Trophoblast cell (in vitro differentiated cells and primary cell): ENCODE data around the gene TCIRG1.
A peak's percentile ranks its signal among the peaks of the same experiment; 100 is the strongest.

ENCODE experiments used
- DNase-seq, 2 donors: peaks; one replicate each; pipeline ENCODE4 v3.0.0-alpha.2; 2016
- H2AFZ ChIP-seq: 2 replicates; pipeline ENCODE4 v1.6.1; 2013; ENCODE audit warnings: low read length, moderate library complexity, mild to moderate bottlenecking; ENCODE audit not compliant: insufficient read depth, poor library complexity
- H2AK5ac ChIP-seq: 2 replicates; pipeline ENCODE4 v1.6.1; 2013; ENCODE audit warnings: mild to moderate bottlenecking, low read length
- H2BK120ac ChIP-seq: 2 replicates; pipeline ENCODE4 v1.6.1; 2013; ENCODE audit warnings: low read length, mild to moderate bottlenecking, moderate library complexity; ENCODE audit not compliant: insufficient read depth, poor library complexity
- H2BK12ac ChIP-seq: 2 replicates; pipeline ENCODE4 v1.6.1; 2013; ENCODE audit warnings: mild to moderate bottlenecking, low read length, moderate library complexity
- H2BK5ac ChIP-seq: 2 replicates; pipeline ENCODE4 v1.6.1; 2013; ENCODE audit warnings: low read length, low read depth, moderate library complexity, mild to moderate bottlenecking; ENCODE audit not compliant: poor library complexity
- H3K14ac ChIP-seq: 2 replicates; pipeline ENCODE4 v1.6.1; 2013; ENCODE audit warnings: mild to moderate bottlenecking, low read length
- H3K18ac ChIP-seq: 2 replicates; pipeline ENCODE4 v1.6.1; 2013; ENCODE audit warnings: mild to moderate bottlenecking, low read length
- H3K23ac ChIP-seq: 2 replicates; pipeline ENCODE4 v1.6.1; 2013; ENCODE audit warnings: low read length
- H3K27ac ChIP-seq: 2 replicates; pipeline ENCODE4 v1.5.1; 2013; ENCODE audit warnings: low read depth, mild to moderate bottlenecking, inconsistent platforms, low read length, moderate library complexity
- H3K27me3 ChIP-seq: 2 replicates; pipeline ENCODE4 v1.6.1; 2013; ENCODE audit warnings: inconsistent platforms, mild to moderate bottlenecking, low read length, moderate library complexity; ENCODE audit not compliant: insufficient read depth
- H3K36me3 ChIP-seq, 2 experiments: 1 replicate in 1 of 2; 2 replicates in 1 of 2; pipeline ENCODE4 v1.6.1; 2013; ENCODE audit warnings: low read length in 2 of 2, mild to moderate bottlenecking in 2 of 2, moderate library complexity in 1 of 2; ENCODE audit not compliant: insufficient read depth in 2 of 2, control insufficient read depth in 1 of 2
- H3K4ac ChIP-seq: 2 replicates; pipeline ENCODE4 v1.6.1; 2013; ENCODE audit warnings: low read depth, mild to moderate bottlenecking, low read length, moderate library complexity
- H3K4me1 ChIP-seq, 2 experiments: 1 replicate in 1 of 2; 2 replicates in 1 of 2; pipeline ENCODE4 v1.6.1; 2013; ENCODE audit warnings: low read length in 2 of 2, mild to moderate bottlenecking in 2 of 2, moderate library complexity in 1 of 2; ENCODE audit not compliant: insufficient read depth in 2 of 2, control insufficient read depth in 1 of 2
- H3K4me2 ChIP-seq: 2 replicates; pipeline ENCODE4 v1.6.1; 2013; ENCODE audit warnings: inconsistent platforms, mild to moderate bottlenecking, low read length, moderate library complexity
- H3K4me3 ChIP-seq: 2 replicates; pipeline ENCODE4 v1.5.1; 2013; ENCODE audit warnings: mild to moderate bottlenecking, low read depth, low read length, inconsistent platforms
- H3K79me1 ChIP-seq: one replicate; pipeline ENCODE4 v1.6.1; 2013; ENCODE audit warnings: low read length
- H3K79me2 ChIP-seq: 2 replicates; pipeline ENCODE4 v1.6.1; 2013; ENCODE audit warnings: low read length, mild to moderate bottlenecking; ENCODE audit not compliant: control insufficient read depth, insufficient read depth, poor library complexity
- H3K9ac ChIP-seq: 2 replicates; pipeline ENCODE4 v1.6.1; 2013; ENCODE audit warnings: mild to moderate bottlenecking, low read length
- H3K9me3 ChIP-seq: 2 replicates; pipeline ENCODE4 v1.6.1; 2013; ENCODE audit warnings: low read depth, mild to moderate bottlenecking, control low read depth, inconsistent platforms, low read length; ENCODE audit not compliant: insufficient read depth
- H4K12ac ChIP-seq: 2 replicates; pipeline ENCODE4 v1.6.1; 2013; ENCODE audit warnings: low read depth, mild to moderate bottlenecking, low read length, moderate library complexity
- H4K8ac ChIP-seq: 2 replicates; pipeline ENCODE4 v1.6.1; 2013; ENCODE audit warnings: low read depth, mild to moderate bottlenecking, low read length, moderate library complexity
- H4K91ac ChIP-seq: one replicate; pipeline ENCODE4 v1.6.1; 2013; ENCODE audit warnings: low read depth, mild to moderate bottlenecking, low read length, moderate library complexity
- WGBS: extraction: QIAGEN DNeasy Blood & Tissue Kit; methylation state at CpG from one replicate; pipeline ENCODE4 v1.1.7; 2013; ENCODE audit warnings: missing lambda C conversion rate; ENCODE audit not compliant: insufficient read length, insufficient coverage; ENCODE audit errors: extremely low coverage; 5-methylcytosine and 5-hydroxymethylcytosine counted together

Gene TCIRG1

DNA sequence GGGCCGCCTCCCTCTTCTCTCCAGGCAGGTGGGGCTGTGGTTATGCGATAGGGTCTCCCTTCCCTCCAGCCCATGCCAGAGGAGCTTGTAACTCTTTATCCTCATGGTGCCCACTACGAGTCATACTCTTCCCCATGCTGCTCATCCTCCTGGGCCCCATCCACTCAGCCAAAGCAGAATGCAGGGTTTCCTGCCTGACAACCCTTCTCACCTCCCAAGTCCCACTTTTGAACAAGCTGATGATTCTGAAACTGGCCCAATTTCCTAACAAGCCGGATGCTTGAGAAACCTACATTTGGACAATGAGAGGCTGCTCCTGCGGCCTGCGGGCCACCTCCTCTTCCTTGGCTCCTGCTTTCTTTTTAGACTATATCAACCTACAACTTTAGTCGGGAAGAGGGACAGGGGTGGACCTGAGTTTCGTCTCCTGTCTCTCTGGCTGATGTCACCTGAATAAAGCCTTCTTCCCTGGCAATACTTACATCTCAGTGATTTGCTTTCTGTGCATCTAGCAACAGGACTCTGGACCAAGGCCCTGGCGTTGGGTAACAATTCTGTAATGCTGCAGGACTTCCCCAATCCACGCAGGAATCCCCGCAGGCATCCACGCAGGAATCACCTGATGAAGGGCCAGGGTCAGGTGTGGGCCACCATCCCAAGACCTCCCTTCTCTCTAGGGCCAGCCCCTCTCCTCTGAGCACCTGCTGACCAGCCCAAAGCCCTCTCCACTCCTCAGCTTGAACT lies 9.9 kb upstream of the TCIRG1 start:
- DNase-seq: peak; percentile 46 to 59
- Histone ChIP-seq H3K9me3 (peaks cover 17% of the 10 kb centered on the region), H3K4me2 (no peak overlapping the region), H3K4ac (no peak overlapping the region), H3K4me3 (no peak overlapping the region), H2AK5ac (no peak overlapping the region), H3K23ac (no peak overlapping the region), H2AFZ (no peak overlapping the region), H4K8ac (no peak overlapping the region), H3K27ac (no peak overlapping the region), H3K14ac (no peak overlapping the region), H3K36me3 (peaks cover 16 to 17% of the 10 kb centered on the region in 2 experiments), H2BK12ac (no peak overlapping the region), H2BK5ac (no peak overlapping the region), H3K79me2 (peaks cover 7% of the 10 kb centered on the region), H3K27me3 (no peaks in the 10 kb centered on the region), H3K4me1 (peaks cover 4 to 8% of the 10 kb centered on the region in 2 experiments), H3K79me1 (peaks cover 6% of the 10 kb centered on the region), H4K91ac (no peak overlapping the region), H3K18ac (no peak overlapping the region), H2BK120ac (no peak overlapping the region), H3K9ac (no peak overlapping the region), H4K12ac (no peak overlapping the region)
- no CpG with 5 or more reads among the region's 12 CpGs for WGBS

DNA sequence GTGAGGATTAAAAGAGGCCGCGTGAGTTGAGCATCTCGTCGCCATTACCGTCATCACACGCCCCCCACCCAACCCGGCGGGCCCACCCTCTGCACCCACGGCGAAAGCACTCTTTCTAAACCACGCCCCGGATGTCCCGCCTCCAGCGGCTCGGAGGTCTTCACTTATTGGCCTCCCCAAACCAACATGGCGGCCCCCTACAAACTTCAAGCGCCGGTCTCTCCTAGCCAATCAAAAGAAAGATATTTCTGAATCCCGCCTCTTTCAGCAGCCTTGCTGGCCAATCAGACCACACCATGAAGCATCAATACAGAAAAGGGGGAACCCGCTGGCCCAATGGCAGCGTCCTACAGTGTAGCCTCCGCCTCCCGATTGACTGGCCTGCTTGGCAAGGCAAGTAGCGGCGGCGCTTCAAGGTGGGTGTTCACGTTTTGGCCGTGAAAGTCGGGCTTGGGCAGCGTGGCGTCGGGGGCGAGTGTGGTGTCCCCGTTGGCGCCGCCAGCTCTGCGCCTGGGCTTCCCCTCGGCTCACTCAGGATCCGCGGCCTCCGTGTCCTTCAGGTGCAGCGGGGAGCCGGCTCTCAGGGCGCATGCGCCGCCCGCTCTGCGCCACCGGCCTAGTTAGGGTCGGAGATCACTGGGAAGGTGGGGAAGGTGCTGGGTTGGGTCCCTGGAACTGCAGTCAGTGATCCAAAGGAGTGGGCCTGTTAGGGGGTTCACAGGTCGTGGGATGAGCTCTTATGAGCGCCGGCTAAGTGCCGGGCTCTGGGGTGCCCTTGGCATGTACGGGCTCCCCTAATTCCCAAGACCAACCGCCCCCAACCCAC lies 8.3 kb upstream of the TCIRG1 start, which contains the start of gene NDUFS8:
NDUFS8 (plus strand) TSS at position 364 of the 826 bp plus-strand sequence. CDS start 1,471 bp downstream, outside the sequence.
- H2BK5ac ChIP-seq: peak within 1 kb of the TSS; percentile 74
- H3K9ac ChIP-seq: peak within 1 kb of the TSS; percentile 81

DNA sequence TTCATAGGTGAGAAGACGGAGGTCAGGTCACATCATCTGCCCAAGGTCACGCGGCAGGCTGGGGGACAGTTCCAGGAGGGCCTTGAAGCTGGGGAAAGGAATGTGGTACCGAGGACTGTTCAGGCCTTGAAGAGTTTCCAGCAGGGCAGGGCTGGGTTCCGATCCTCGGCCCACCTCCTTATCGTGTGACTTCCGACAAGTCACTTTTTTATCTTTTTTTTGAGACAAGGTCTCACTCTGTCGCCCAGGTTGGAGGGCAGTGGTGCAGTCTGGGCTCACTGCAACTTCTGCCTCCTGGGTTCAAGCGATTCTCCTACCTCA lies 7.7 kb upstream of the TCIRG1 start:
- no CpG with 5 or more reads among the region's 10 CpGs for WGBS
- peak overlapping the region; percentile 77 for H2AK5ac ChIP-seq

More for the DNA sequence above, 8.3 kb upstream of the TCIRG1 start, which contains the start of gene NDUFS8:
- Histone ChIP-seq H3K9me3 (peaks cover 15% of the 10 kb centered on the region), H2AFZ (peak within 1 kb of the TSS; percentile 91), H4K91ac (peak within 1 kb of the TSS; percentile 80), H3K18ac (peak within 1 kb of the TSS; percentile 90), H2AK5ac (peak within 1 kb of the TSS; percentile 77), H3K4me3 (peak within 1 kb of the TSS; percentile 100), H2BK120ac (peak within 1 kb of the TSS; percentile 75), H3K14ac (peak within 1 kb of the TSS; percentile 96), H3K27me3 (no peaks in the 10 kb centered on the region), H3K79me2 (peaks cover 7% of the 10 kb centered on the region), H3K27ac (no peak within 1 kb of the TSS), H3K23ac (no peak within 1 kb of the TSS), H2BK12ac (no peak within 1 kb of the TSS), H3K4me1 (peaks cover 4 to 8% of the 10 kb centered on the region in 2 experiments), H3K4ac (peak within 1 kb of the TSS; percentile 90), H3K36me3 (peaks cover 20 to 22% of the 10 kb centered on the region in 2 experiments), H3K4me2 (peak within 1 kb of the TSS; percentile 99), H4K8ac (peak within 1 kb of the TSS; percentile 99), H3K79me1 (peaks cover 6% of the 10 kb centered on the region), H4K12ac (peak within 1 kb of the TSS; percentile 99)
- no CpG with 5 or more reads among the region's 56 CpGs for WGBS
- DNase-seq: peak; percentile 97 to 99

DNA sequence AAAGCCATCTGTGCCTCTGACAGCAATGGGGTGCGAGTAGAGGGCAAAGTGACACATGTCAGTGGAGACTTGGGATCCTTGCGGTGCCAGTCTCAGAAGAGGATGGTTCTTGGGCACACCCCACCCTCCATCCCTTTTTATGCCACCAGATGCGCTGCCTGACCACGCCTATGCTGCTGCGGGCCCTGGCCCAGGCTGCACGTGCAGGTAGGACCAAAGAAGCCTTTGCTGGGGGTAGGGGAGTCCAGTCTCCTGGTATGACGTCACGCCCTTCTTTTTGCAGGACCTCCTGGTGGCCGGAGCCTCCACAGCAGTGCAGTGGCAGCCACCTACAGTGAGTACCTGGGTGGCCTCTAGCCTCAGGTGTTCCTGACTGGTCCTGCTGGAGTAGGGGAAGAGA lies 6.8 kb upstream of the TCIRG1 start:
- Histone ChIP-seq H3K14ac (no peak overlapping the region), H3K4me1 (peaks cover 4 to 8% of the 10 kb centered on the region in 2 experiments), H3K18ac (peak overlapping the region; percentile 54), H3K4ac (no peak overlapping the region), H3K9me3 (peaks cover 15% of the 10 kb centered on the region), H3K79me1 (peaks cover 6% of the 10 kb centered on the region), H4K91ac (no peak overlapping the region), H3K27ac (no peak overlapping the region), H3K36me3 (peaks cover 29 to 31% of the 10 kb centered on the region in 2 experiments), H3K27me3 (no peaks in the 10 kb centered on the region), H2AK5ac (no peak overlapping the region), H2BK120ac (no peak overlapping the region), H2AFZ (no peak overlapping the region), H4K12ac (no peak overlapping the region), H2BK12ac (no peak overlapping the region), H3K9ac (no peak overlapping the region), H3K4me2 (no peak overlapping the region), H3K79me2 (peaks cover 7% of the 10 kb centered on the region), H3K4me3 (peak overlapping the region; percentile 16), H4K8ac (no peak overlapping the region), H3K23ac (no peak overlapping the region), H2BK5ac (no peak overlapping the region)
- no peak for DNase-seq
- WGBS: no CpG with 5 or more reads among the region's 9 CpGs

More for the DNA sequence above, 7.7 kb upstream of the TCIRG1 start:
- Histone ChIP-seq H3K4me3 (peak overlapping the region; percentile 100), H2BK12ac (no peak overlapping the region), H4K12ac (peak overlapping the region; percentile 99), H3K14ac (peak overlapping the region; percentile 96), H3K23ac (no peak overlapping the region), H3K9ac (peak overlapping the region; percentile 81), H4K8ac (peak overlapping the region; percentile 99), H3K36me3 (peaks cover 22 to 23% of the 10 kb centered on the region in 2 experiments), H4K91ac (peak overlapping the region; percentile 80), H3K79me1 (peaks cover 6% of the 10 kb centered on the region), H3K27ac (no peak overlapping the region), H3K18ac (peak overlapping the region; percentile 90), H3K4me1 (peaks cover 4 to 8% of the 10 kb centered on the region in 2 experiments), H3K4ac (peak overlapping the region; percentile 90), H2AFZ (peak overlapping the region; percentile 91), H3K79me2 (peaks cover 7% of the 10 kb centered on the region), H3K9me3 (peaks cover 15% of the 10 kb centered on the region), H3K27me3 (no peaks in the 10 kb centered on the region), H2BK5ac (peak overlapping the region; percentile 74), H3K4me2 (peak overlapping the region; percentile 99), H2BK120ac (peak overlapping the region; percentile 75)
- no peak for DNase-seq
